Measurements from ENCODE around the gene ITGB7.

DNA sequence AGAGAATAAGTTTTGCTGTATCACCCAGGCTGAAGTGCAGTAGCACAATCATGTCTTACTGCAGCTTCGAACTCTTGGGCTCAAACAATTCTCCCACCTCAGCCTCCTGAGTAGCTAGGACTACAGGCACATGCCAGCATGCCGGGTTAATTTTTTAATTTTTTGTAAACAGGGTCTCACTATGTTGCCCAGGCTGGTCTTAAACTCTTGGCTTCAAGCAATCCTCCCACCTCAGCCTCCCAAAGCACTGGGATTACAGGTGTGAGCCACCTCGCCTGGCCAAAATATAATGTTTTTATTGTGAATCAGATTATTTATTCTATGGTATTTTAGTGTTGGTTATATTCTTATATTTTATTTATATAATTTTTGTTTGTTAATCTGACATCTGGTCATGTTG is 30.3 kb downstream of the ITGB7 start:
- TF ChIP-seq CTCF (IDR thresholded peaks at IDR 0.05; ENCODE audit: insufficient read depth, low read length) (no peak), SPI1 (IDR thresholded peaks at IDR 0.05; ENCODE audit: borderline replicate concordance, low read depth) (no peak), POLR2AphosphoS5 (IDR thresholded peaks at IDR 0.05; ENCODE audit: low read depth) (no peak)
